Measurements from ENCODE around the gene PALLD. TPM values are rescaled to one million over a fixed set of nuclear protein-coding genes. Genes with fewer than 3 reads are reported as not detected.

Gene PALLD
- total RNA-seq, 4 donors from 2014 or later: 60.2 to 437 (median 118) TPM

GRCh38 chr4:168845897-168846296, 349.0 kb downstream of the PALLD start:
- Histone ChIP-seq H3K4me3 (no peak overlapping the region), H3K27ac (peak overlapping the region in 3 of 4 donors; percentile 81 to 91 (median 83)), H3K9me3 (no peaks in the 10 kb centered on the region), H3K27me3 (no peaks in the 10 kb centered on the region), H3K36me3 (no peaks in the 10 kb centered on the region), H3K4me1 (peaks cover 11 to 90% (median 25%) of the 10 kb centered on the region in 3 donors)
- 73 to 81% methylated on average over 2 of the region's 2 CpGs for WGBS, 2 donors
- no peak for TF ChIP-seq POLR2A (IDR thresholded peaks at IDR 0.05)
- no peak for TF ChIP-seq CTCF (IDR thresholded peaks at IDR 0.05)
- intact Hi-C loops (cut with DNase I): no loop called here
- no peak for DNase-seq

- intact Hi-C loops (cut with DNase I): no loop called here
- no peak for DNase-seq
- Histone ChIP-seq H3K4me3 (no peak overlapping the region), H3K36me3 (no peaks in the 10 kb centered on the region), H3K9me3 (no peaks in the 10 kb centered on the region), H3K27me3 (no peaks in the 10 kb centered on the region), H3K4me1 (peaks cover 11 to 90% (median 21%) of the 10 kb centered on the region in 3 donors), H3K27ac (peak overlapping the region in 3 of 4 donors; percentile 81 to 91 (median 83))
- WGBS, 2 donors: 88 to 89% methylated on average over 4 of the region's 4 CpGs
- TF ChIP-seq CTCF (IDR thresholded peaks at IDR 0.05): no peak
Observed at GRCh38 chr4:168846414-168846813, 349.6 kb downstream of the PALLD start.

DNA sequence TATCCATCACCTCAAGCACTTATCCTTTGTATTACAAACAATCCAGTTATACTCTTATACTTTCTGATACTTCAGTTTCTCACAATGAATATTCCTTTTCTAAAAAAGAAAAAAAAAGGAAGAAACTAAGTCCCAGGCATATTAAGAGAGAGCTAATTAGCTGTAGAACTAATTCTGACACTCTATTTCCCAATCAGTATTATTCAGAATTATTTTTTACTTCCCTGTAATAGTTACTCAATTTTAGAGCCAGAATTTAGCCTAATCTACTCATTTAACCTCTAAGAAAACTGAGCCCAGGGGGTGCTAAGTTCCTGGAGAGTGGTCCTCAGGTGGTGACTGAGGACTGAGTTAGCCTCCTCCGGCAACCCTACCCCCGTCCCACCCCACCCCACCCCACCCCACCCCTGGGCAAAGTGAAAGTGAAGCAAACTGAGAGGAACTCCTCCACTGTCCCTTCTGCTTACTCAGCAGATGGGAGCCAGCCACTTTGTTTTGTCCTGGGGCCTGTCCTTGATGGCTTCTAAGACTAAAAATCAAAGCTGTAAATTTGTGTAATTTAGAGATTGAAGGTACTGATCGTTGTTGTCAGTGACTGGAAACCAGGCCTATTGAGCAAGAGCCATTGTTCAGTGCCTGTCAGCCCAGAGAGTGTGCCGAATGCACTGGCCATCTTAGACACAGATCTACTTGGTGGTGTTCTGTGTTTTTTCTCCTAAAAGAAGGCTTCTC, 351.1 kb downstream of the PALLD start:
- no peak for DNase-seq
- Histone ChIP-seq H3K27me3 (no peaks in the 10 kb centered on the region), H3K27ac (peak overlapping the region; percentile 62 to 91 (median 84)), H3K4me1 (peaks cover 11 to 90% (median 19%) of the 10 kb centered on the region in 3 donors), H3K4me3 (peak overlapping the region in 2 of 4 donors; percentile 17 to 51), H3K36me3 (peaks cover 0 to 5% (median 0%) of the 10 kb centered on the region in 3 donors), H3K9me3 (no peaks in the 10 kb centered on the region)
- intact Hi-C loops (cut with DNase I): no loop called here
- 14 to 15% methylated on average over 4 of the region's 4 CpGs for WGBS, 2 donors
- no peak for TF ChIP-seq CTCF (IDR thresholded peaks at IDR 0.05)
- no peak for TF ChIP-seq POLR2A (IDR thresholded peaks at IDR 0.05)

- Histone ChIP-seq H3K9me3 (no peaks in the 10 kb centered on the region), H3K36me3 (peaks cover 0 to 10% (median 0%) of the 10 kb centered on the region in 3 donors), H3K27ac (peak overlapping the region in 3 of 4 donors; percentile 81 to 91 (median 86)), H3K27me3 (no peaks in the 10 kb centered on the region), H3K4me3 (peak overlapping the region in 1 of 4 donors; percentile 51), H3K4me1 (peaks cover 2 to 90% (median 20%) of the 10 kb centered on the region in 3 donors)
- 19 to 20% methylated on average over 10 of the region's 10 CpGs for WGBS, 2 donors
- TF ChIP-seq POLR2A (IDR thresholded peaks at IDR 0.05): no peak
- TF ChIP-seq CTCF (IDR thresholded peaks at IDR 0.05): no peak
- DNase-seq: no peak
- intact Hi-C loops (cut with DNase I): no loop called here
Observed at GRCh38 chr4:168849030-168849675, 352.3 kb downstream of the PALLD start.

DNA sequence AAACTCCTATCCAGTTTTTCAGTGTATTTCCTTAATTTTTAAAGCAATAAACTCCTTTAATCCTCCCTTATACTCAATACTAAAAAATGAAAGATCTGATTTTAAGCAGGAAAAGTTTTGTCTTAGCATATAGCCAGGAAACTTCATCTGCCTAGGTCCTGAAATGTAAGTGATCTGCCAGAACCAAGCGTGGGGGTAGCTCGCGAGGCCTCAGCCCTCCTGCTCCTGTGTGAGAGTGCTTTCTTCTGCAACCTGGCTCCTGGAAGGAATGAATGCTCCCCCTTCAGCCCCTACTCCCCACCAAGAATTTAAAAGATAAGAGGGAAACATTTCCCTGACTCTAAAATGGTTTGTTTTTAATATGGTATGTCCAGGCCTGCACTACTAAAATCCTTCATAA, 353.1 kb downstream of the PALLD start:
- intact Hi-C loops (cut with DNase I): no loop called here
- no peak overlapping the region for H3K4me3 ChIP-seq
- DNase-seq: no peak
- peaks cover 0 to 16% (median 0%) of the 10 kb centered on the region in 3 donors for H3K36me3 ChIP-seq
- H3K27me3 ChIP-seq: no peaks in the 10 kb centered on the region
- peak overlapping the region in 2 of 4 donors; percentile 81 to 91 for H3K27ac ChIP-seq
- WGBS, 2 donors: 69 to 82% methylated on average over 3 of the region's 3 CpGs
- H3K9me3 ChIP-seq: no peaks in the 10 kb centered on the region
- no peak for TF ChIP-seq CTCF (IDR thresholded peaks at IDR 0.05)
- H3K4me1 ChIP-seq: peaks cover 0 to 90% (median 24%) of the 10 kb centered on the region in 3 donors

Data from esophagus squamous epithelium (tissue), 5 donors.